Measurements from ENCODE around the gene AGPAT3.

AGPAT3 gene

DNA sequence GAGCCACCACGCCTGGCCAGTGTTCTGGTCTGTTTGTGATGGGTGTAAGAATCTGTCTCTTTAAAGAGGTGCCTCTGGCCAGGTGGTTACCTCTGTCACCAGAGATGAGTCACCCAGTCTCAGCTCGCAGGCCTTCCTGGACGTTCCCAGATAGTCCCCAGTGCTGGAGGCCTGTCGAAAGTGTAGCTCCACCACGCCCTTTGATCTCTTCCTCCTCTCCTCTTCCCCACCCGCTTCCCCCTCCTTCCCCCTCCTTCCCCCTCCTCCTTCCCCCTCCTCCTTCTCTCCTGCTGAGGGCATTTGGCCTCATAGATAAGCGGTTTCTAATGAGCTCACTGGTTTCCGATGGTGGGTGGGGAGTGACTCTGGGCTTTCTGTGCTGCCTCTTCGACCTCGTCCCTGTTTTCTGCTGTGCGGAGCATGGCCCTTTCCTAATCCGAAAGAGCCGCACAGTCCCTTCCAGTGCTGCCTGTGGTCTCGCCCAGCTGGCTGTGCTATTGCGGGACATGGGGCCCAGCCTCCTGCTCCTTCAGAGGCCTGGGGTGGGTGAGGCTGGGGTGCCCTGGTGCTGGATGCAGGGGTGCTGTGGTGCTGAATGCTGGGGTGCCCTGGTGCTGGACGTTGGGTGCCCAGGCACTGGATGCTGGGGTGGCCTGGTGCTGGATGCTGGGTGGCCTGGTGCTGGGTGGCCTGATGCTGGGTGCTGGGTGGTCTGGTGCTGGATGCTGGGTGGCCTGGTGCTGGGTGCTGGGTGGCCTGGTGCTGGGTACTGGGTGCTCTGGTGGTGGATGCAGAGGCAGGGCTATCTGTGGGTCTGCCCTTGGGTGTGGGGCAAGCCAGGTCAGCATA lies 19.2 kb downstream of the AGPAT3 start (continued):
- peak; percentile 52 for TF ChIP-seq ZIC2 (tag by site-specific recombination; IDR thresholded peaks at IDR 0.05)
- peak; percentile 57 for TF ChIP-seq ZFHX2 (tag by site-specific recombination; conservative IDR thresholded peaks at IDR 0.05)
- no peak for TF ChIP-seq ZNF48 (tag by site-specific recombination; IDR thresholded peaks at IDR 0.05)
- peak; percentile 84 for TF ChIP-seq KLF1 (tag by site-specific recombination; IDR thresholded peaks at IDR 0.05)
- TF ChIP-seq ZNF202 (tag by site-specific recombination; IDR thresholded peaks at IDR 0.05; ENCODE audit: borderline replicate concordance): no peak
- 0 out of 2 replicates have a peak, but pooled peaks have one; percentile 46 for TF ChIP-seq SP7 (tag by site-specific recombination; IDR thresholded peaks at IDR 0.05)
- TF ChIP-seq OVOL3 (tag by site-specific recombination; IDR thresholded peaks at IDR 0.05): no peak
- TF ChIP-seq, protein P1, sequence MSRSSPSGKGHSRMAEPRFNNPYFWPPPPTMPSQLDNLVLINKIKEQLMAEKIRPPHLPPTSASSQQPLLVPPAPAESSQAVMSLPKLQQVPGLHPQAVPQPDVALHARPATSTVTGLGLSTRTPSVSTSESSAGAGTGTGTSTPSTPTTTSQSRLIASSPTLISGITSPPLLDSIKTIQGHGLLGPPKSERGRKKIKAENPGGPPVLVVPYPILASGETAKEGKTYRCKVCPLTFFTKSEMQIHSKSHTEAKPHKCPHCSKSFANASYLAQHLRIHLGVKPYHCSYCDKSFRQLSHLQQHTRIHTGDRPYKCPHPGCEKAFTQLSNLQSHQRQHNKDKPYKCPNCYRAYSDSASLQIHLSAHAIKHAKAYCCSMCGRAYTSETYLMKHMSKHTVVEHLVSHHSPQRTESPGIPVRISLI (tag by site-specific recombination; IDR thresholded peaks at IDR 0.05): no peak
- 0 out of 2 replicates have a peak, but pooled peaks have one; percentile 13 for TF ChIP-seq SCRT2 (tag by site-specific recombination; IDR thresholded peaks at IDR 0.05)
- no peak for TF ChIP-seq SCRT1 (tag by site-specific recombination; IDR thresholded peaks at IDR 0.05; ENCODE audit: borderline replicate concordance)
- TF ChIP-seq, protein P2, sequence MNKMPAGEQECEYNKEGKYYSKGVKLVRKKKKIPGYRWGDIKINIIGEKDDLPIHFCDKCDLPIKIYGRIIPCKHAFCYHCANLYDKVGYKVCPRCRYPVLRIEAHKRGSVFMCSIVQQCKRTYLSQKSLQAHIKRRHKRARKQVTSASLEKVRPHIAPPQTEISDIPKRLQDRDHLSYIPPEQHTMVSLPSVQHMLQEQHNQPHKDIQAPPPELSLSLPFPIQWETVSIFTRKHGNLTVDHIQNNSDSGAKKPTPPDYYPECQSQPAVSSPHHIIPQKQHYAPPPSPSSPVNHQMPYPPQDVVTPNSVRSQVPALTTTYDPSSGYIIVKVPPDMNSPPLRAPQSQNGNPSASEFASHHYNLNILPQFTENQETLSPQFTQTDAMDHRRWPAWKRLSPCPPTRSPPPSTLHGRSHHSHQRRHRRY (tag by site-specific recombination; IDR thresholded peaks at IDR 0.05): no peak
- TF ChIP-seq ZNF701 (tag by site-specific recombination; IDR thresholded peaks at IDR 0.05): no peak
- TF ChIP-seq ZNF366 (tag by site-specific recombination; conservative IDR thresholded peaks at IDR 0.05): peak; percentile 63; the same call in 1 of the 2 replicates

DNA sequence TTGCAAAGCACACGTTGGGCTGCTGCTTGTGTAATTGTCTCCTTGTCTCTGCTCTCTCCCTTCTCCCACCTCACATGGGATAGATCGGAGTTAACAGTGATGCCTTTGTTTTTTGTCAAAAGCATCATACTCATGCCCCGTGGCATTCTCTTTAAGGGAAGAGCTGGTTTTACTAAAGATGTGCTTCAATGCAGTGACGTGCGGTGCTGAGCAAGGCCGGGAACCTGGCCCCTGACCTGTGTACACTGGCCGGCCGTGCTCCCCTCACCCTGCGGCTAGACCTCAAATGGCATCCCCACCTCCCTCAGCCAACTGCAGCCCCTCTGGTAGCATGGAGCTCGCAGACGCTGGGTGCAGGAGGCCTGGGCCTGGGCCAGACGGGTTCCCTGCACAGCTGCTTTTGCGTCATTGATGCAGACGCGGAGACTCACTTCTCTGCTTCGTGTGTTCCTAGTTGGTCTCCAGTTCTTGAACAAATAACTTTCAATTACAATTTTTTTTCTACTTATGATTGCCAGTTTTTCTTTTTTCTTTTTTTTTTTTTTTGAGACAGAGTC lies 19.9 kb downstream of the AGPAT3 start:
- H3K9me3 ChIP-seq (ENCODE audit: control insufficient read depth, insufficient read depth, low read depth, low read length): no peaks in the 10 kb centered on the region
- H3K4me1 ChIP-seq (ENCODE audit: control insufficient read depth, insufficient read depth, low read length): peaks cover 11% of the 10 kb centered on the region
- H3K36me3 ChIP-seq (ENCODE audit: control insufficient read depth in 2 of 2, insufficient read depth in 1 of 2, low read length in 2 of 2): peaks cover 0 to 4% of the 10 kb centered on the region in 2 experiments; a peak in 1 of 3 replicates
- no peak overlapping the region for H3K4me3 ChIP-seq (ENCODE audit: low read depth, low read length)
- ChIA-PET POLR2A (interaction anchor here (0.5 to 2.2 kb wide), 4 partner anchors 21 to 138 kb away, joined by 3 to 14 read pairs (median 6); partner anchors contain the start of genes AGPAT3 and TRAPPC10), CTCF (interaction anchor here (0.6 to 1.2 kb wide), 3 partner anchors 21 to 95 kb away, joined by 4 to 6 read pairs (median 6); no protein-coding TSS in a partner anchor)
- peak overlapping the region; percentile 67; the same call in 1 of the 2 replicates for H3K27ac ChIP-seq (ENCODE audit: extremely low read depth, low read depth, low read length)
- TF ChIP-seq BCL11B (tag by site-specific recombination; IDR thresholded peaks at IDR 0.05; ENCODE audit: low read depth) (no peak), ZNF660 (tag by site-specific recombination; IDR thresholded peaks at IDR 0.05) (no peak), HOXC10 (CRISPR knock-in tag; IDR thresholded peaks at IDR 0.05) (no peak), ZFP37 (tag by site-specific recombination; IDR thresholded peaks at IDR 0.05) (no peak), ZBTB20 (tag by site-specific recombination; IDR thresholded peaks at IDR 0.05) (no peak), ZNF175 (tag by site-specific recombination; IDR thresholded peaks at IDR 0.05) (no peak), ZNF600 (tag by site-specific recombination; IDR thresholded peaks at IDR 0.05) (no peak), ZNF146 (tag by site-specific recombination; IDR thresholded peaks at IDR 0.05) (no peak), RBAK (tag by site-specific recombination; IDR thresholded peaks at IDR 0.05) (no peak), ZNF561 (tag by site-specific recombination; IDR thresholded peaks at IDR 0.05; ENCODE audit: borderline replicate concordance) (no peak)
- TF ChIP-seq, protein P3, sequence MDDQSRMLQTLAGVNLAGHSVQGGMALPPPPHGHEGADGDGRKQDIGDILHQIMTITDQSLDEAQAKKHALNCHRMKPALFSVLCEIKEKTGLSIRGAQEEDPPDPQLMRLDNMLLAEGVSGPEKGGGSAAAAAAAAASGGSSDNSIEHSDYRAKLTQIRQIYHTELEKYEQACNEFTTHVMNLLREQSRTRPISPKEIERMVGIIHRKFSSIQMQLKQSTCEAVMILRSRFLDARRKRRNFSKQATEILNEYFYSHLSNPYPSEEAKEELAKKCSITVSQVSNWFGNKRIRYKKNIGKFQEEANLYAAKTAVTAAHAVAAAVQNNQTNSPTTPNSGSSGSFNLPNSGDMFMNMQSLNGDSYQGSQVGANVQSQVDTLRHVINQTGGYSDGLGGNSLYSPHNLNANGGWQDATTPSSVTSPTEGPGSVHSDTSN (CRISPR knock-in tag; IDR thresholded peaks at IDR 0.05): no peak
- TF ChIP-seq, protein P2 (tag by site-specific recombination; IDR thresholded peaks at IDR 0.05): no peak
